Small intestine (tissue), 7 donors: ENCODE data around the gene XPO6. TPM values are rescaled to one million over a fixed set of nuclear protein-coding genes. Genes with fewer than 3 reads are reported as not detected.

ENCODE experiments used
- DNase-seq, 2 donors: peaks; one replicate each; pipeline versions ENCODE4 v3.0.0 to v3.0.0-alpha.2; 2013
- FAIRE-seq: peaks from 2 replicates; lab custom pipeline; 2012; peaks lifted over from hg19 to GRCh38; lab: Jason Lieb, UNC
- H3K27ac ChIP-seq, 3 donors: one replicate each; pipeline ENCODE4 v1.5.1; 2013; ENCODE audit warnings: low read length in 2 of 3, mild to moderate bottlenecking in 2 of 3, control low read depth in 1 of 3, inconsistent platforms in 1 of 3, low read depth in 1 of 3, moderate library complexity in 1 of 3
- H3K27me3 ChIP-seq, 3 donors: one replicate each; pipeline ENCODE4 v1.6.1; 2013; ENCODE audit warnings: low read length in 3 of 3, inconsistent platforms in 1 of 3; ENCODE audit not compliant: control insufficient read depth in 3 of 3, insufficient read depth in 3 of 3
- H3K36me3 ChIP-seq, 3 donors: one replicate each; pipeline ENCODE4 v1.6.1; 2013; ENCODE audit warnings: low read length in 3 of 3, inconsistent platforms in 1 of 3, low read depth in 1 of 3, mild to moderate bottlenecking in 1 of 3, moderate library complexity in 1 of 3; ENCODE audit not compliant: control insufficient read depth in 3 of 3, insufficient read depth in 2 of 3
- H3K4me1 ChIP-seq, 3 donors: one replicate each; pipeline ENCODE4 v1.6.1; 2013; ENCODE audit warnings: low read length in 2 of 3, inconsistent platforms in 1 of 3, low read depth in 1 of 3, mild to moderate bottlenecking in 1 of 3, moderate library complexity in 1 of 3; ENCODE audit not compliant: control insufficient read depth in 3 of 3, insufficient read depth in 2 of 3
- H3K4me3 ChIP-seq, 3 donors: one replicate each; pipeline ENCODE4 v1.5.1; 2013; ENCODE audit warnings: low read length in 3 of 3, control low read depth in 1 of 3, inconsistent platforms in 1 of 3, low read depth in 1 of 3, mild to moderate bottlenecking in 1 of 3, moderate library complexity in 1 of 3
- H3K9me3 ChIP-seq, 2 donors: one replicate each; pipeline ENCODE4 v1.6.1; 2013; ENCODE audit warnings: low read depth in 1 of 2, low read length in 1 of 2; ENCODE audit not compliant: control insufficient read depth in 2 of 2, insufficient read depth in 1 of 2
- WGBS, 3 donors: extraction: QIAGEN DNeasy Blood & Tissue Kit; methylation state at CpG; one replicate each; pipeline ENCODE4 v1.1.7; 2013; 5-methylcytosine and 5-hydroxymethylcytosine counted together
- polyA plus RNA-seq, 4 donors: library from polyadenylated mRNA; stranded (reverse) in 3 of 4; unstranded in 1 of 4; fragments of 200-250 nt in 3 of 4; fragments of 120-200 nt in 1 of 4; gene quantifications; one replicate each; pipeline versions ENCODE4 v1.2.1 to v1.2.3, GENCODE V29; 2013
- donor health status: healthy with polysubstance abuse.
- donor health status: control.
- donor health status: control.
- donor health status: Bipolar disorder and iron deficiency.
- donor health status: healthy.

XPO6 gene
- polyA plus RNA-seq, 4 donors = 51.1 to 78.1 (median 56.7) TPM

DNA sequence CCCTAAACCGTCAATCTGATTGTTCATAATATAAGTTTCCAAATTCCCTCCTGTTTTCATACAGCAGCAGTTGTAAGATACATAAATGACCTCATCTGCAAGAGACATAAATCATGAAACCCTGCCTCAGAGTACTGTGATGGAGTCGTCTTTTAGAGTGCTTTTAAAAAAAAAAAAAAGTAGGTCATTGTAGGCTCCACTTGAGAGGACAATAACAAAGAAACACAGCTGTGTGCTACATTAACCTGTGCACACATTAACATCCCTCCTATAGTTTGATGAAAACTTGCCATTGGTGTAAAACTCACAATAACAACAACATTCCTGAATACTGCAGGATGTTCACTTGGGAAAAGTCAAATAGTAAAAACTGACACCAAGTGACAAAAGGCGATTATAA is 56.5 kb downstream of the XPO6 start:
- H3K27ac ChIP-seq = no peak overlapping the region
- no peaks in the 10 kb centered on the region for H3K27me3 ChIP-seq
- no peak overlapping the region for H3K4me3 ChIP-seq
- H3K4me1 ChIP-seq = no peaks in the 10 kb centered on the region
- H3K36me3 ChIP-seq = peaks cover 11 to 25% (median 21%) of the 10 kb centered on the region in 3 donors
- 74 to 85% (median 84%) methylated on average over 3 of the region's 3 CpGs for WGBS, 3 donors
- DNase-seq (no peak), FAIRE-seq (no peak)
- H3K9me3 ChIP-seq = no peaks in the 10 kb centered on the region

- DNase-seq (no peak), FAIRE-seq (no peak)
- WGBS, 3 donors = 74 to 86% (median 86%) methylated on average over 7 of the region's 7 CpGs
Measured at GRCh38 chr16:28151180-28151579, 60.6 kb downstream of the XPO6 start.

DNA sequence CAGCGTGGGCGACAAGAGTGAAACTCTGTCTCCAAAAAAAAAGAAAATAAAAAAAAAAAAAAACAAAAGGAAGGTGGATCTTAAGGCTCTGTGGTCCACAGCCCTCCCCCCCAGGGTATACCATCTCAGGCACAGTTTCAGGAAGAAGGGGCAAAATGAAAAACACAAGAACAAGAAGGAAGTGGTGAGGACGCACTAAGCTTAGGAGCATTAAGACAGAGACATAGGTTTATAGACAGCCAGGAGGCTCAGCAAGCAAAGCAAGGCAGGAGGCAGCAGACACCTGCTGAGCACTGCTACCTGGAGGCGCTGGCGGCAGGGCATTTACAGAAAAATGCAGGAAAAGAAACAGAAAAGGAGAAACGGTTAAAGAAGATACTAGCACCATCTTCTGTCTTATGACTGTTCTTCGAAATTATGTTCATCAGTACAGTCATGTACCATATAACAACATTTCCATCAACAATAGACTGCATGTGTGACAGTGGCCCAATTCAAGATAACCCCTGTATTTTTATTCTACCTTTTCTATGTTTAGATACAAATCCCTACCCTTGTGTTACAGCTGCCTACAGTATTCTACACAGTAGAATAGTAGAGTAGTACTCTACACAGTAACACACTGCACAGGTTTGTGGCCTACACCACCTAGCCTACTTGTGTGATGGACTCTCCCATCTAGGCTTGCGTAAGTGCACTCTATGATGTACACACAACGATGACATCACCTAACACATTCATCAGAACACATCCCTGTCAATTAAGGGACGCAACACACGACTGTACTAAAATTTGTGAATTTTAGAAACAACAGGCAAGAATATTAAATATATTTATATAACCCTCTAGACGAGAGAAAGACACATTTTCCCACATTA is 62.5 kb downstream of the XPO6 start:
- FAIRE-seq (no peak), DNase-seq (peak in 1 of 2 donors; percentile 17)
- no peak overlapping the region for H3K4me3 ChIP-seq
- WGBS, 3 donors = 87 to 95% (median 88%) methylated on average over 12 of the region's 12 CpGs
- no peaks in the 10 kb centered on the region for H3K27me3 ChIP-seq
- H3K27ac ChIP-seq = peak overlapping the region in 1 of 3 donors; percentile 43
- H3K4me1 ChIP-seq = no peaks in the 10 kb centered on the region
- H3K9me3 ChIP-seq = no peaks in the 10 kb centered on the region
- peaks cover 19 to 27% (median 26%) of the 10 kb centered on the region in 3 donors for H3K36me3 ChIP-seq

More at GRCh38 chr16:28151180-28151579, 60.6 kb downstream of the XPO6 start:
- Histone ChIP-seq H3K36me3 (peaks cover 19 to 31% (median 28%) of the 10 kb centered on the region in 3 donors), H3K27me3 (no peaks in the 10 kb centered on the region), H3K4me1 (no peaks in the 10 kb centered on the region), H3K9me3 (no peaks in the 10 kb centered on the region), H3K27ac (no peak overlapping the region), H3K4me3 (no peak overlapping the region)

DNA sequence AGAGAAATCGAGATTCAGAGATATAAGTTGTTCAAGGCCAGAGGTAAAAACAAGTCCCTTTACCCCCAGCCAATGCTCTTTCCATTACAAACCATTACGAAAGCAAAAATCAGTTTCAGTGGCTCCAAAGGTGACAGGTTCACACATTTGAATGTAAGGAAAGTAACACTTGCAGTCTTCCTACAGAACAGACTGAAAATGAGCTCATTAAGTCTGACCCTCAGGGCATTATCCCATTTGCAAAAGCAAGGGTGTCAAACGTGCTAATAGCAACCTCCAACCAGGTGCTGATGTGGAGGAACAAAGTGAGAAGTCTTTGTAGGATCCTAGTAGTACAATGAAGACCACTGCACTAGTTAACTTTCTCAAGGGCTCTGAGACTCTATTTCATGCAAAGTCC is 65.2 kb downstream of the XPO6 start:
- H3K36me3 ChIP-seq = peaks cover 17 to 35% (median 20%) of the 10 kb centered on the region in 3 donors
- WGBS, 3 donors = 82 to 89% (median 85%) methylated on average over 3 of the region's 3 CpGs
- H3K27ac ChIP-seq = no peak overlapping the region
- no peaks in the 10 kb centered on the region for H3K9me3 ChIP-seq
- FAIRE-seq (no peak), DNase-seq (no peak)
- no peak overlapping the region for H3K4me3 ChIP-seq
- no peaks in the 10 kb centered on the region for H3K27me3 ChIP-seq
- no peaks in the 10 kb centered on the region for H3K4me1 ChIP-seq

- WGBS, 3 donors = 87 to 93% (median 88%) methylated on average over 2 of the region's 2 CpGs
- FAIRE-seq = no peak
- H3K9me3 ChIP-seq = no peaks in the 10 kb centered on the region
- H3K4me3 ChIP-seq = no peak overlapping the region
- no peak overlapping the region for H3K27ac ChIP-seq
- peaks cover 14 to 33% (median 15%) of the 10 kb centered on the region in 3 donors for H3K36me3 ChIP-seq
- no peaks in the 10 kb centered on the region for H3K4me1 ChIP-seq
- no peak for DNase-seq
- no peaks in the 10 kb centered on the region for H3K27me3 ChIP-seq
Measured at GRCh38 chr16:28145796-28146195, 66.0 kb downstream of the XPO6 start.

DNA sequence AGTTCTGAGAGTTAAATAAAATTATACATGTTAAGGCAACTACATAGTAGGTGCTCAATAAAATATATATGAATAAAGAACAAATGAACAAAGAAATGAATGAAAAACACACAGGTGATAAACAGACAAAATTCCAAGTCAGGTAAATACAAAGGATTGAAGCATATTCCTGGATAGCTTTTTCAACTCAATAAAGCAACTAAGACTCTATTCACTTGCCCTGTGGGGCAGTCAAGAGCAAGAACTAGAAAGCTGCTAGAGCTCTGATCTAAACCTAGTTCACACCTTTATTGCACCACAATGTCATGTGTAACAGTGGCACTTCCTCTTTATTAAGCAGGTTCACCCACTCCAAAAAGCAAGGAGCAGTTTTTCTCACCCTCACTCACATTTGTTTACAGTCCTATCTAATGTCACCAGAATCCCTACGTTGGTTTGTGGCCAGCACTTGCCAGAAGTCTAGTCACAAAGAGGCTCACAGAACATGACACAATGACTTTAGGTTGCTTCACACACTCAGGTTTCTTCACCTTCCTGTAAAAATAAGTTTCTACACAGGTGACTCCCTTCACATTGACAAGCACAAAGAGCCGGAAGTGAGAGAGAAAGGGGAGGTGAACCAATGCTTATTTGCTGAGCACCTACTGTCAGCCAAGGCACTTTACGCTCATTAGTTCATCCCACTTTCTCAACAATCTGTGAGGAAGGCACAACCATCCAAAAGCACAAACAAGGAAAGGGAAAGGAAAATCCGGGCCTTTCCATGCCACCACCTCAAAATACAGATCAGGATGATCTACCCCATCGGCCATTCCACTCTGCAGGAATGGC is 70.8 kb downstream of the XPO6 start:
- WGBS, 3 donors = 64 to 72% (median 66%) methylated on average over 5 of the region's 5 CpGs
- DNase-seq (peak; percentile 8 to 76), FAIRE-seq (no peak)
- H3K9me3 ChIP-seq = no peaks in the 10 kb centered on the region
- no peaks in the 10 kb centered on the region for H3K4me1 ChIP-seq
- peak overlapping the region in 2 of 3 donors; percentile 66 to 90 for H3K27ac ChIP-seq
- H3K27me3 ChIP-seq = no peaks in the 10 kb centered on the region
- no peak overlapping the region for H3K4me3 ChIP-seq
- peaks cover 3 to 23% (median 5%) of the 10 kb centered on the region in 3 donors for H3K36me3 ChIP-seq

DNA sequence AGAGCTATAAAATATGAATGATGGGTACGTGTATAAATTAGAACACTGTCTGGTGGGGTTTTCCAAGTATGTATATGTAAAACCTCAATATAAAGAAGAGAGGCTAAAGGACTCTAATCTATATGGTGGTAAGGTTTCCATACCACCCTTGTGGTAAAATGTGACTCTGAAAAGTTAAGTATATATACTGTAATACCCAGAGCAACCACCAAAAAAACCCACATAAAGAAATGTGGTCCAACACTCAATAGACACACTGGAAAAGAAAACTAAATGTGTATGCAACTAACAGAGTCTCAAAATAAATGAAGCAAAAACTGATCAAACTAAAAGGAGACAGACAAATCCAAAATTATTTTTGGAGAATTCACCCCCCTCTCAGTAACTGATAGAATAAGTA is 72.2 kb downstream of the XPO6 start:
- no peak for DNase-seq
- 74 to 94% (median 75%) methylated on average over 1 of the region's 1 CpG for WGBS, 3 donors
- H3K4me3 ChIP-seq = no peak overlapping the region
- peaks cover 5 to 29% (median 7%) of the 10 kb centered on the region in 3 donors for H3K36me3 ChIP-seq
- H3K4me1 ChIP-seq = no peaks in the 10 kb centered on the region
- no peaks in the 10 kb centered on the region for H3K27me3 ChIP-seq
- no peak overlapping the region for H3K27ac ChIP-seq
- H3K9me3 ChIP-seq = no peaks in the 10 kb centered on the region
- FAIRE-seq = no peak

GRCh38 chr16:28136751-28137434 is 74.9 kb downstream of the XPO6 start:
- Histone ChIP-seq H3K4me1 (no peaks in the 10 kb centered on the region), H3K4me3 (no peak overlapping the region), H3K36me3 (peaks cover 7 to 33% (median 10%) of the 10 kb centered on the region in 3 donors), H3K9me3 (no peaks in the 10 kb centered on the region), H3K27me3 (no peaks in the 10 kb centered on the region), H3K27ac (peak overlapping the region in 1 of 3 donors; percentile 40)
- DNase-seq (peak in 1 of 2 donors; percentile 51), FAIRE-seq (no peak)
- WGBS, 3 donors = 85 to 95% (median 87%) methylated on average over 6 of the region's 6 CpGs
